Spleen (tissue), 11 donors: Measurements from ENCODE around the gene LMO4. TPM values are rescaled to one million over a fixed set of nuclear protein-coding genes. Genes with fewer than 3 reads are reported as not detected.

Source experiments
- DNase-seq: peaks from one replicate; pipeline ENCODE4 v3.0.0-alpha.2; 2020
- H3K27ac ChIP-seq, 8 donors: fragments of 200-600 bp; sonication (generic) in 7 of 8; 1 replicate in 4 of 8; 2 replicates in 4 of 8; pipeline versions ENCODE4 v1.5.0 to v1.8.0; 2016 to 2021; ENCODE audit warnings: inconsistent platforms in 4 of 8, mild to moderate bottlenecking in 4 of 8, moderate library complexity in 1 of 8
- H3K27me3 ChIP-seq, 7 donors: fragments of 200-600 bp; sonication (generic) in 6 of 7; replicated peaks in 1 of 7; 1 replicate in 4 of 7; 2 replicates in 3 of 7; pipeline versions ENCODE4 v1.5.0 to v1.8.0; 2016 to 2021; ENCODE audit warnings: inconsistent platforms in 3 of 7, mild to moderate bottlenecking in 1 of 7
- H3K36me3 ChIP-seq, 6 donors: fragments of 200-600 bp; sonication (generic) in 5 of 6; 1 replicate in 4 of 6; 2 replicates in 2 of 6; pipeline versions ENCODE4 v1.5.0 to v1.8.0; 2016 to 2021; ENCODE audit warnings: inconsistent platforms in 2 of 6
- H3K4me1 ChIP-seq, 6 donors: fragments of 200-600 bp; sonication (generic) in 5 of 6; 1 replicate in 3 of 6; 2 replicates in 3 of 6; pipeline versions ENCODE4 v1.5.0 to v1.8.0; 2016 to 2021; ENCODE audit warnings: inconsistent platforms in 3 of 6
- H3K4me3 ChIP-seq, 8 donors: fragments of 200-600 bp; sonication (generic) in 7 of 8; 1 replicate in 4 of 8; 2 replicates in 4 of 8; pipeline versions ENCODE4 v1.5.0 to v1.8.0; 2016 to 2021; ENCODE audit warnings: inconsistent platforms in 4 of 8, mild to moderate bottlenecking in 4 of 8, moderate library complexity in 2 of 8
- H3K9me3 ChIP-seq, 8 donors: fragments of 200-600 bp; sonication (generic) in 7 of 8; 1 replicate in 4 of 8; 2 replicates in 4 of 8; pipeline versions ENCODE4 v1.5.0 to v1.8.0; 2016 to 2021; ENCODE audit warnings: inconsistent platforms in 4 of 8
- CTCF ChIP-seq, 11 experiments: fragments of 200-600 bp in 7 of 11; fragments of 450-650 bp in 4 of 11; sonication (generic) in 4 of 11; IDR thresholded peaks in 8 of 11; conservative IDR thresholded peaks in 3 of 11; 1 replicate in 7 of 11; 2 replicates in 4 of 11; pipeline versions ENCODE4 v1.4.0 to v1.8.0; 2016 to 2021; ENCODE audit warnings: antibody characterized with exemption in 11 of 11, inconsistent platforms in 4 of 11, mild to moderate bottlenecking in 1 of 11
- POLR2A ChIP-seq, 3 donors: fragments of 450-650 bp; IDR thresholded peaks; one replicate each; pipeline ENCODE4 v1.5.1; 2017; ENCODE audit warnings: antibody characterized with exemption in 3 of 3, mild to moderate bottlenecking in 1 of 3
- POLR2AphosphoS5 ChIP-seq, 3 donors: sonication (generic); formaldehyde crosslinking; IDR thresholded peaks; one replicate each; pipeline ENCODE4 v1.5.1; 2017; ENCODE audit warnings: antibody characterized with exemption in 3 of 3
- WGBS, 5 donors: extraction: QIAGEN DNeasy Blood & Tissue Kit in 3 of 5; methylation state at CpG; one replicate each; pipeline versions ENCODE4 v1.1.5 to v1.1.7; 2013 to 2018; 5-methylcytosine and 5-hydroxymethylcytosine counted together
- intact Hi-C: fragments of 100-400 bp; cut with DNase I; formaldehyde crosslinking; loops from one replicate; pipeline ENCODE4 v1.15.0; 2023; ENCODE audit warnings: low total_unique reads
- polyA plus RNA-seq, 3 donors: library from polyadenylated mRNA; stranded (reverse); fragments of 200-250 nt; gene quantifications; one replicate each; pipeline ENCODE4 v1.2.1, GENCODE V29; 2013
- total RNA-seq, 7 donors: library from RNA; depleted of rRNA in 3 of 7; stranded (reverse); fragments of >200 nt in 3 of 7; fragmentation: NEBNext Ultra II Directional in 4 of 7; extraction: Animal tissue kit (Norgen Biotek cat#: 25700) in 4 of 7; gene quantifications; one replicate each; pipeline versions ENCODE4 v1.1.0 to v1.2.1, GENCODE V29; 2016 to 2021
- donor health status: healthy with polysubstance abuse.
- donor health status: DM: no; HTN: no; CAD: no; lungs with moderate emphysema.
- donor health status: DM: no; HTN: no; CAD: no.
- donor health status: Bipolar disorder and iron deficiency.
- donor health status: healthy.
- donor health status: DM: no; HTN: no; CAD: no.
- donor health status: DM: yes; HTN: yes; CAD: no.

LMO4 gene
- total and polyA plus RNA-seq, 10 donors: 31.2 to 63.8 (median 45.9) TPM

DNA sequence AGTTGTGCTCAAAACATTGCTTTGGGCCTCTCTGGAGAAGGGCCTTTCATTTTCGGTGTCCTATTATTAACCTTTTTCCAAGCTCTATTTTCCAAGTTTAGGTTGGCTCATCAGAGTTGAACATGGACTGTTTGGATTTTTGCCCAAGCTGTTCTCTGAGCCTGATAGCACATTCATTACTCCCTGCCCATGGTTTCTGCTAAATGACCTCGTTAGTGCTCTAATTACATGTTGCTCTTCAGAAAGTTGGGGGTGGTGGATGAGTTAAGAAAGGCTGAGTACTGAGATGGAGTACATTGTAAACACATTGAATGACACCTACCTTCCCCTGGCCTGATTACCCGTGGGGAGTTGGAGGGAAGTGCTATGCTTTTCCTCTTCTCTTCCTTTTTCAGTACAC, 38.9 kb downstream of the LMO4 start:
- H3K36me3 ChIP-seq: no peaks in the 10 kb centered on the region
- H3K4me1 ChIP-seq: no peaks in the 10 kb centered on the region
- H3K27me3 ChIP-seq: no peaks in the 10 kb centered on the region
- no peak overlapping the region for H3K27ac ChIP-seq
- WGBS, 5 donors: 58 to 78% (median 64%) methylated on average over 3 of the region's 3 CpGs
- H3K4me3 ChIP-seq: no peak overlapping the region
- intact Hi-C loops: no loop called here
- TF ChIP-seq POLR2AphosphoS5 (IDR thresholded peaks at IDR 0.05) (no peak), CTCF (IDR thresholded peaks at IDR 0.05 in 8 of 11, conservative IDR thresholded peaks at IDR 0.05 in 3 of 11) (no peak), POLR2A (IDR thresholded peaks at IDR 0.05) (no peak)
- no peaks in the 10 kb centered on the region for H3K9me3 ChIP-seq
- DNase-seq: no peak

DNA sequence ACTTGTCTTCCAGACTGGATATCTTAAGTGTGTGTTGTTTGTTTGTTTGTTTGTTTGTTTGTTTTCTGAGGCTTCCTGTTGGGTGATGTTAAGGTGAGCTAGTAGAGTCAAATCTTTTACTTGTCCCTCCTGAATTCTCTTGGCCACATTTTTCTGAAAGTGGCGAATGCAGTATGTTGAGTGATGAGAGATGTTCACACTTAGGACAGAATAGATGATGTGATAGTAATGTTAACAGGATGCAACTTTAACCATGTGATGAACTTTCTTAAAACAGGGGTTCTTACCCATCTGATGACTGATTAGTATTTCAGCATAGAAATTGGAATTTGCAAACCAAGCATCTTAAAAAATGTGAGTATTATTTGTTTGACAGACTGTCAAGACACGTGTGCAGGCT, 40.2 kb downstream of the LMO4 start:
- intact Hi-C loops: no loop called here
- no peaks in the 10 kb centered on the region for H3K4me1 ChIP-seq
- H3K27ac ChIP-seq: no peak overlapping the region
- WGBS, 5 donors: 85 to 92% (median 88%) methylated on average over 2 of the region's 2 CpGs
- no peak overlapping the region for H3K4me3 ChIP-seq
- no peak for TF ChIP-seq POLR2AphosphoS5 (IDR thresholded peaks at IDR 0.05)
- no peak for TF ChIP-seq CTCF (IDR thresholded peaks at IDR 0.05 in 8 of 11, conservative IDR thresholded peaks at IDR 0.05 in 3 of 11)
- no peak for TF ChIP-seq POLR2A (IDR thresholded peaks at IDR 0.05)
- H3K36me3 ChIP-seq: no peaks in the 10 kb centered on the region
- no peaks in the 10 kb centered on the region for H3K27me3 ChIP-seq
- no peaks in the 10 kb centered on the region for H3K9me3 ChIP-seq
- no peak for DNase-seq

GRCh38 chr1:87369736-87370478, 41.2 kb downstream of the LMO4 start:
- H3K4me1 ChIP-seq: no peaks in the 10 kb centered on the region

More at GRCh38 chr1:87369736-87370478, 41.2 kb downstream of the LMO4 start:
- WGBS, 5 donors: 71 to 85% (median 82%) methylated on average over 3 of the region's 3 CpGs
- Histone ChIP-seq H3K4me3 (no peak overlapping the region), H3K36me3 (no peaks in the 10 kb centered on the region), H3K27ac (no peak overlapping the region), H3K9me3 (peaks cover 0 to under 1% (median 0%) of the 10 kb centered on the region in 8 donors), H3K27me3 (no peaks in the 10 kb centered on the region)
- no peak for DNase-seq
- intact Hi-C loops: no loop called here
- no peak for TF ChIP-seq POLR2AphosphoS5 (IDR thresholded peaks at IDR 0.05)
- no peak for TF ChIP-seq CTCF (IDR thresholded peaks at IDR 0.05 in 8 of 11, conservative IDR thresholded peaks at IDR 0.05 in 3 of 11)
- no peak for TF ChIP-seq POLR2A (IDR thresholded peaks at IDR 0.05)
